ENCODE results near the gene DIO2.

DNA sequence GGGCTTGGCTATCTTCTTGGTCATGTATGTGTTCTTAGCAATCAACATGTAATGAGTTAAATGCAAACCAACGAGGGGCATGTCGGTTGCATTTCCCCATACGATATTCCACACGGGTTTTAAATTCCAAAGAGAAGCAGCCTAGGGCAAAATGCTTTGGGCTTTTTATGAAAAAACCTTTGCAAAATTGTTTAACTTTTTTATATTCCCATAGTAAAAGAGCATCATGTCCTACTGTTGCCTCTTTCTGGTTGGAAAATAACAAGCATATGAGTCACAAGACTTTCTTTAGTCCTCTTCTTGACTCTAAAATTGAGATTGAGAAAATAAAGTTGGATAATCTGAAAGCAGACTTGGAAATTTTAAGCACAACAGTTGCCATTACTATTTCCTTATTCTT is 3.8 kb upstream of the DIO2 start:
- TF ChIP-seq POLR2AphosphoS5 (IDR thresholded peaks at IDR 0.05; ENCODE audit: low read depth, low read length) (no peak), RNF2 (IDR thresholded peaks at IDR 0.05; ENCODE audit: borderline replicate concordance, low read depth, low read length, missing control alignments, poor library complexity, severe bottlenecking) (no peak), SAP30 (IDR thresholded peaks at IDR 0.05; ENCODE audit: insufficient read depth, insufficient replicate concordance, low read length) (no peak), YY1 (IDR thresholded peaks at IDR 0.05; ENCODE audit: low read depth, low read length) (no peak), TCF12 (IDR thresholded peaks at IDR 0.05; ENCODE audit: low read depth, low read length) (no peak), EGR1 (IDR thresholded peaks at IDR 0.05; ENCODE audit: borderline replicate concordance, low read depth, low read length) (no peak), SP1 (IDR thresholded peaks at IDR 0.05; ENCODE audit: low read depth, low read length) (no peak), RBBP5 (IDR thresholded peaks at IDR 0.05; ENCODE audit: borderline replicate concordance, low read depth, low read length) (no peak), SUZ12 (IDR thresholded peaks at IDR 0.05; ENCODE audit: low read length) (no peak)
- TF ChIP-seq, protein P1, sequence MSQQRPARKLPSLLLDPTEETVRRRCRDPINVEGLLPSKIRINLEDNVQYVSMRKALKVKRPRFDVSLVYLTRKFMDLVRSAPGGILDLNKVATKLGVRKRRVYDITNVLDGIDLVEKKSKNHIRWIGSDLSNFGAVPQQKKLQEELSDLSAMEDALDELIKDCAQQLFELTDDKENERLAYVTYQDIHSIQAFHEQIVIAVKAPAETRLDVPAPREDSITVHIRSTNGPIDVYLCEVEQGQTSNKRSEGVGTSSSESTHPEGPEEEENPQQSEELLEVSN (IDR thresholded peaks at IDR 0.05) = no peak
- TF ChIP-seq, protein P2, sequence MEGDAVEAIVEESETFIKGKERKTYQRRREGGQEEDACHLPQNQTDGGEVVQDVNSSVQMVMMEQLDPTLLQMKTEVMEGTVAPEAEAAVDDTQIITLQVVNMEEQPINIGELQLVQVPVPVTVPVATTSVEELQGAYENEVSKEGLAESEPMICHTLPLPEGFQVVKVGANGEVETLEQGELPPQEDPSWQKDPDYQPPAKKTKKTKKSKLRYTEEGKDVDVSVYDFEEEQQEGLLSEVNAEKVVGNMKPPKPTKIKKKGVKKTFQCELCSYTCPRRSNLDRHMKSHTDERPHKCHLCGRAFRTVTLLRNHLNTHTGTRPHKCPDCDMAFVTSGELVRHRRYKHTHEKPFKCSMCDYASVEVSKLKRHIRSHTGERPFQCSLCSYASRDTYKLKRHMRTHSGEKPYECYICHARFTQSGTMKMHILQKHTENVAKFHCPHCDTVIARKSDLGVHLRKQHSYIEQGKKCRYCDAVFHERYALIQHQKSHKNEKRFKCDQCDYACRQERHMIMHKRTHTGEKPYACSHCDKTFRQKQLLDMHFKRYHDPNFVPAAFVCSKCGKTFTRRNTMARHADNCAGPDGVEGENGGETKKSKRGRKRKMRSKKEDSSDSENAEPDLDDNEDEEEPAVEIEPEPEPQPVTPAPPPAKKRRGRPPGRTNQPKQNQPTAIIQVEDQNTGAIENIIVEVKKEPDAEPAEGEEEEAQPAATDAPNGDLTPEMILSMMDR (IDR thresholded peaks at IDR 0.05; ENCODE audit: control extremely low read depth in 1 of 3, insufficient read depth in 1 of 3, low read depth in 1 of 3, low read length in 3 of 3) = no peak
- TF ChIP-seq, protein P3, sequence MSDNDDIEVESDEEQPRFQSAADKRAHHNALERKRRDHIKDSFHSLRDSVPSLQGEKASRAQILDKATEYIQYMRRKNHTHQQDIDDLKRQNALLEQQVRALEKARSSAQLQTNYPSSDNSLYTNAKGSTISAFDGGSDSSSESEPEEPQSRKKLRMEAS (IDR thresholded peaks at IDR 0.05) = no peak
